HG02798 (cell line): ENCODE results near the gene IZUMO2.
"Not testable (repeated sequence)": the region's sequence is repeated elsewhere in the genome, so short reads cannot be mapped to it uniquely, and the experiment has no call there.

Experiments
- ATAC-seq: cut with Tn5 transposase; IDR thresholded peaks from one replicate; pipeline ENCODE4 v1.9.1; 2021; ENCODE audit warnings: mild to moderate bottlenecking; ENCODE audit not compliant: unreplicated experiment, poor library complexity

Gene IZUMO2

GRCh38 chr19:50187937-50188336 is 24.9 kb upstream of the IZUMO2 start:
- ATAC-seq: no peak

GRCh38 chr19:50184196-50184595 is 21.1 kb upstream of the IZUMO2 start:
- no peak for ATAC-seq

- ATAC-seq: no peak
These were observed 18.0 kb upstream of the IZUMO2 start for GRCh38 chr19:50181121-50181520.

- ATAC-seq: no peak
These were observed 15.9 kb upstream of the IZUMO2 start for GRCh38 chr19:50178859-50179537.

- ATAC-seq: no peak
These were observed 15.2 kb upstream of the IZUMO2 start for GRCh38 chr19:50178320-50178719.

- no peak for ATAC-seq
These were observed 13.7 kb upstream of the IZUMO2 start for GRCh38 chr19:50176775-50177174.

- no peak for ATAC-seq
These were observed 12.8 kb upstream of the IZUMO2 start for GRCh38 chr19:50175924-50176323.

GRCh38 chr19:50174100-50174793 is 11.2 kb upstream of the IZUMO2 start:
- ATAC-seq: no peak

GRCh38 chr19:50173127-50173526 is 10.0 kb upstream of the IZUMO2 start:
- ATAC-seq: no peak

GRCh38 chr19:50172726-50173125 is 9.6 kb upstream of the IZUMO2 start:
- ATAC-seq: no peak

- ATAC-seq: no peak
These were observed 8.7 kb upstream of the IZUMO2 start for GRCh38 chr19:50171752-50172151.

- ATAC-seq: no peak
These were observed 4.2 kb upstream of the IZUMO2 start for GRCh38 chr19:50167314-50167721.

GRCh38 chr19:50159078-50159477 is 4.0 kb downstream of the IZUMO2 start:
- ATAC-seq: no peak

GRCh38 chr19:50158577-50158976 is 4.5 kb downstream of the IZUMO2 start:
- no peak for ATAC-seq

GRCh38 chr19:50155520-50156109 is 7.5 kb downstream of the IZUMO2 start:
- ATAC-seq: no peak

- ATAC-seq: no peak
These were observed 8.6 kb downstream of the IZUMO2 start for GRCh38 chr19:50154529-50154928.

GRCh38 chr19:50152578-50152977 is 10.5 kb downstream of the IZUMO2 start:
- no peak for ATAC-seq

GRCh38 chr19:50148528-50148927 is 14.6 kb downstream of the IZUMO2 start:
- ATAC-seq: no peak

- ATAC-seq: peak; percentile 73
These were observed 15.3 kb downstream of the IZUMO2 start for GRCh38 chr19:50147462-50148423.

- ATAC-seq: not testable (repeated sequence)
These were observed 21.2 kb downstream of the IZUMO2 start for GRCh38 chr19:50141921-50142320.
